A549 (cell line): ENCODE results near the gene MMP14.

Source experiments
- BHLHE40 ChIP-seq: IDR thresholded peaks from 2 replicates; pipeline ENCODE4 v1.6.1; 2012; ENCODE audit warnings: low read depth, low read length, inconsistent platforms
- CBX8 ChIP-seq: fragments of 200-600 bp; sonication (generic); IDR thresholded peaks from 2 replicates; pipeline ENCODE4 v1.6.1; 2016
- JUNB ChIP-seq: fragments of >200 bp; sonication (Bioruptor Twin); formaldehyde crosslinking; IDR thresholded peaks from 2 replicates; pipeline ENCODE4 v1.6.1; 2016
- MAFK ChIP-seq: fragments of 450-650 bp; IDR thresholded peaks from 2 replicates; pipeline ENCODE4 v1.6.1; 2014; ENCODE audit not compliant: partially characterized antibody
- POLR2A ChIP-seq: IDR thresholded peaks from 2 replicates; pipeline ENCODE4 v1.6.1; 2012; ENCODE audit warnings: mild to moderate bottlenecking, low read length
- TFCP2L1 ChIP-seq: fragments of 250-450 bp; sonication (Bioruptor Pico); IDR thresholded peaks from 2 replicates; pipeline ENCODE4 v1.5.0; 2021; ENCODE audit warnings: mild to moderate bottlenecking
- TF ChIP-seq, protein P1 (sequence below): fragments of >200 bp; sonication (Bioruptor Twin); formaldehyde crosslinking; IDR thresholded peaks from 3 replicates; pipeline ENCODE4 v1.5.1; 2016

- no peak for TF ChIP-seq TFCP2L1
- no peak for TF ChIP-seq CBX8
- TF ChIP-seq, protein P1, sequence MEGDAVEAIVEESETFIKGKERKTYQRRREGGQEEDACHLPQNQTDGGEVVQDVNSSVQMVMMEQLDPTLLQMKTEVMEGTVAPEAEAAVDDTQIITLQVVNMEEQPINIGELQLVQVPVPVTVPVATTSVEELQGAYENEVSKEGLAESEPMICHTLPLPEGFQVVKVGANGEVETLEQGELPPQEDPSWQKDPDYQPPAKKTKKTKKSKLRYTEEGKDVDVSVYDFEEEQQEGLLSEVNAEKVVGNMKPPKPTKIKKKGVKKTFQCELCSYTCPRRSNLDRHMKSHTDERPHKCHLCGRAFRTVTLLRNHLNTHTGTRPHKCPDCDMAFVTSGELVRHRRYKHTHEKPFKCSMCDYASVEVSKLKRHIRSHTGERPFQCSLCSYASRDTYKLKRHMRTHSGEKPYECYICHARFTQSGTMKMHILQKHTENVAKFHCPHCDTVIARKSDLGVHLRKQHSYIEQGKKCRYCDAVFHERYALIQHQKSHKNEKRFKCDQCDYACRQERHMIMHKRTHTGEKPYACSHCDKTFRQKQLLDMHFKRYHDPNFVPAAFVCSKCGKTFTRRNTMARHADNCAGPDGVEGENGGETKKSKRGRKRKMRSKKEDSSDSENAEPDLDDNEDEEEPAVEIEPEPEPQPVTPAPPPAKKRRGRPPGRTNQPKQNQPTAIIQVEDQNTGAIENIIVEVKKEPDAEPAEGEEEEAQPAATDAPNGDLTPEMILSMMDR: no peak
- no peak for TF ChIP-seq POLR2A
- no peak for TF ChIP-seq JUNB
- no peak for TF ChIP-seq BHLHE40
- no peak for TF ChIP-seq MAFK
Measured at GRCh38 chr14:22839159-22839779, 2.9 kb downstream of the MMP14 start.
